Measurements from ENCODE around the gene NHLH2.

The NHLH2 gene

DNA sequence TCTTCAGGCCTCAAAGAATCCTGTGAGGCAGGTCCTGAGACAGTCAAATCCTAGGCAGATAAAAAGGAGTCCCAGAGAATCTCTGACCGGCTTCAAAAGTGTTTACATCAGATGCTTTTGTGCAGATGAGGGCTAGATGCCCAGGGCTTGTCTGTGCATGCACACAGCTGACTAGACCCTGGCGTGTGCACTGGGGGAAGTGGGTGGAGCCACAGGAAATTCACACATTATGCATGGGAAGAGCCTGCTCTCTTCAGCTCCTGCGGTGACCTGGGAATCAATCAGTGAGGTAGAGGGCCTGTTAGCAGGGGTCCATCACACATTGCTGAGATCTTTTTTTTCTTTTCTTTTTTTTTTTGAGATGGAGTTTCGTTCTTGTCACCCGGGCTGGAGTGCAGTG, 36.6 kb upstream of the NHLH2 start:
- DNase-seq, result no peak
- Histone ChIP-seq H3K27me3 (replicated peaks in 2 of 5; ENCODE audit: control insufficient read depth in 4 of 5, insufficient read depth in 5 of 5, low read length in 4 of 5) (peaks cover 0 to 2% (median 0%) of the 10 kb centered on the region in 5 experiments), H3K36me3 (ENCODE audit: control insufficient read depth in 4 of 4, insufficient read depth in 4 of 4, low read length in 3 of 4) (no peaks in the 10 kb centered on the region), H3K4me3 (ENCODE audit: control insufficient read depth in 1 of 7, extremely low read depth in 1 of 7, insufficient read depth in 4 of 7, low read depth in 2 of 7, low read length in 6 of 7) (no peak overlapping the region), H3K4me1 (ENCODE audit: control extremely low read depth in 1 of 4, control insufficient read depth in 4 of 4, insufficient read depth in 4 of 4, low read length in 3 of 4) (peaks cover 0 to 15% (median 4%) of the 10 kb centered on the region in 4 experiments), H3K27ac (ENCODE audit: insufficient read depth in 1 of 2, low read depth in 1 of 2, low read length in 2 of 2, poor library complexity in 1 of 2, severe bottlenecking in 2 of 2) (no peak overlapping the region), H3K9me3 (ENCODE audit: control extremely low read depth in 1 of 5, control insufficient read depth in 4 of 5, insufficient read depth in 2 of 5, low read depth in 1 of 5, low read length in 4 of 5) (no peaks in the 10 kb centered on the region)
- 19% methylated on average over 3 of the region's 5 CpGs for WGBS (ENCODE audit: insufficient coverage)
- CTCF ChIA-PET, result no interaction called here
- POLR2A ChIA-PET, result no interaction called here

- Histone ChIP-seq H3K36me3 (ENCODE audit: control insufficient read depth in 4 of 4, insufficient read depth in 4 of 4, low read length in 3 of 4) (no peaks in the 10 kb centered on the region), H3K4me1 (ENCODE audit: control extremely low read depth in 1 of 4, control insufficient read depth in 4 of 4, insufficient read depth in 4 of 4, low read length in 3 of 4) (peaks cover 0 to 15% (median 4%) of the 10 kb centered on the region in 4 experiments), H3K9me3 (ENCODE audit: control extremely low read depth in 1 of 5, control insufficient read depth in 4 of 5, insufficient read depth in 2 of 5, low read depth in 1 of 5, low read length in 4 of 5) (no peaks in the 10 kb centered on the region), H3K4me3 (ENCODE audit: control insufficient read depth in 1 of 7, extremely low read depth in 1 of 7, insufficient read depth in 4 of 7, low read depth in 2 of 7, low read length in 6 of 7) (no peak overlapping the region), H3K27ac (ENCODE audit: insufficient read depth in 1 of 2, low read depth in 1 of 2, low read length in 2 of 2, poor library complexity in 1 of 2, severe bottlenecking in 2 of 2) (no peak overlapping the region), H3K27me3 (replicated peaks in 2 of 5; ENCODE audit: control insufficient read depth in 4 of 5, insufficient read depth in 5 of 5, low read length in 4 of 5) (peaks cover 0 to 2% (median 0%) of the 10 kb centered on the region in 5 experiments)
- ChIA-PET POLR2A (no interaction called here), CTCF (no interaction called here)
- 90% methylated on average over 3 of the region's 5 CpGs for WGBS (ENCODE audit: insufficient coverage)
- no peak for DNase-seq
Observed at GRCh38 chr1:115874904-115875303, 34.0 kb upstream of the NHLH2 start.

GRCh38 chr1:115874497-115874896, 33.6 kb upstream of the NHLH2 start:
- ChIA-PET POLR2A (no interaction called here), CTCF (no interaction called here)
- H3K27me3 ChIP-seq (replicated peaks in 2 of 5; ENCODE audit: control insufficient read depth in 4 of 5, insufficient read depth in 5 of 5, low read length in 4 of 5), result peaks cover 0 to 2% (median 0%) of the 10 kb centered on the region in 5 experiments
- no peaks in the 10 kb centered on the region for H3K36me3 ChIP-seq (ENCODE audit: control insufficient read depth in 4 of 4, insufficient read depth in 4 of 4, low read length in 3 of 4)
- H3K9me3 ChIP-seq (ENCODE audit: control extremely low read depth in 1 of 5, control insufficient read depth in 4 of 5, insufficient read depth in 2 of 5, low read depth in 1 of 5, low read length in 4 of 5), result no peaks in the 10 kb centered on the region
- 100% methylated on average over 1 of the region's 4 CpGs for WGBS (ENCODE audit: insufficient coverage)
- no peak overlapping the region for H3K27ac ChIP-seq (ENCODE audit: insufficient read depth in 1 of 2, low read depth in 1 of 2, low read length in 2 of 2, poor library complexity in 1 of 2, severe bottlenecking in 2 of 2)
- DNase-seq, result no peak
- no peak overlapping the region for H3K4me3 ChIP-seq (ENCODE audit: control insufficient read depth in 1 of 7, extremely low read depth in 1 of 7, insufficient read depth in 4 of 7, low read depth in 2 of 7, low read length in 6 of 7)
- H3K4me1 ChIP-seq (ENCODE audit: control extremely low read depth in 1 of 4, control insufficient read depth in 4 of 4, insufficient read depth in 4 of 4, low read length in 3 of 4), result peaks cover 0 to 15% (median 4%) of the 10 kb centered on the region in 4 experiments

DNA sequence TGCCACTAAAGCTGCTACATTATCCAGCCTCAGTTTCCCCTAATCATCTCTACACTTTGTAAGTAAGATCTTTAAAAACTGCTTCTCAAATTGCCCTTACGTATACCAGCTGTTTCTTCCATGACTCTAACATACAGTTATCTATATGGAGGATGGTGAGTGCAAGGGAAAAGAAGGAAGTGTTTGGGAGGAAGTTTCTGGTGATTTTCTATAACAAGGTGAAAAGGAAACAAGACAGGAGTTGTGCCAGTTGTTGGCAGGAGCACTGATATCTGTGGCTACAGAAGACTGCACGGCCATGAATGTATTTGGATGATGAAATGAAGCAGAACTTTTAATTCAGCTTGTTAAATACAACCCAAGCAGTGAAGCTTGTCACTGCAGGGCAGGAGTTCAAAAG, 32.3 kb upstream of the NHLH2 start:
- no peak overlapping the region for H3K27ac ChIP-seq (ENCODE audit: insufficient read depth in 1 of 2, low read depth in 1 of 2, low read length in 2 of 2, poor library complexity in 1 of 2, severe bottlenecking in 2 of 2)
- peaks cover 0 to 15% (median 4%) of the 10 kb centered on the region in 4 experiments for H3K4me1 ChIP-seq (ENCODE audit: control extremely low read depth in 1 of 4, control insufficient read depth in 4 of 4, insufficient read depth in 4 of 4, low read length in 3 of 4)
- no peaks in the 10 kb centered on the region for H3K27me3 ChIP-seq (replicated peaks in 2 of 5; ENCODE audit: control insufficient read depth in 4 of 5, insufficient read depth in 5 of 5, low read length in 4 of 5)
- CTCF ChIA-PET, result interaction anchor here (0.6 to 1.1 kb wide), 2 partner anchors 10 to 42 kb away, joined by 3 to 4 read pairs; no protein-coding TSS in a partner anchor
- POLR2A ChIA-PET, result no interaction called here
- no peak overlapping the region for H3K4me3 ChIP-seq (ENCODE audit: control insufficient read depth in 1 of 7, extremely low read depth in 1 of 7, insufficient read depth in 4 of 7, low read depth in 2 of 7, low read length in 6 of 7)
- H3K9me3 ChIP-seq (ENCODE audit: control extremely low read depth in 1 of 5, control insufficient read depth in 4 of 5, insufficient read depth in 2 of 5, low read depth in 1 of 5, low read length in 4 of 5), result no peaks in the 10 kb centered on the region
- peak in 2 of 3 donors; percentile 5 to 15 for DNase-seq
- H3K36me3 ChIP-seq (ENCODE audit: control insufficient read depth in 4 of 4, insufficient read depth in 4 of 4, low read length in 3 of 4), result no peaks in the 10 kb centered on the region
- 0% methylated on average over 1 of the region's 2 CpGs for WGBS (ENCODE audit: insufficient coverage)

DNA sequence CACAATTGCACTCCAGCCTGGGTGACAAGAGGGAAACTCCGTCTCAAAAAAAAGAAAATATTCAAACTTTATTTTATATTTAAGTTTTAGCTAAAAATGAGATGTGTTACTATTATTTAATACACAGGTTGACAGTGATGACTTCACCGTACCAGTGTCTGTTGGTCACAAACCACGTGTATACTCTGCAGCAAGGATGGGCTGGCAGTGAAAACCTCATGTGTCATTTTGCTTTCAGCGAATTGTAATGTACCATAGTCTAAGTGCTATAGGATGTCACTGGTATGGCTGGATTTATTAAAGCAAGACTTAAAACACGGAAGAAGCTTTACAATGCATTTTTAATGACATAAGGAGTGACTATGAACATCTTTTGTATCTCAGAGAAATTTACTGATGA, 28.1 kb upstream of the NHLH2 start:
- H3K27ac ChIP-seq (ENCODE audit: insufficient read depth in 1 of 2, low read depth in 1 of 2, low read length in 2 of 2, poor library complexity in 1 of 2, severe bottlenecking in 2 of 2), result no peak overlapping the region
- H3K4me1 ChIP-seq (ENCODE audit: control extremely low read depth in 1 of 4, control insufficient read depth in 4 of 4, insufficient read depth in 4 of 4, low read length in 3 of 4), result peaks cover 0 to 12% (median 2%) of the 10 kb centered on the region in 4 experiments
- ChIA-PET POLR2A (no interaction called here), CTCF (no interaction called here)
- H3K36me3 ChIP-seq (ENCODE audit: control insufficient read depth in 4 of 4, insufficient read depth in 4 of 4, low read length in 3 of 4), result no peaks in the 10 kb centered on the region
- no peak for DNase-seq
- H3K27me3 ChIP-seq (replicated peaks in 2 of 5; ENCODE audit: control insufficient read depth in 4 of 5, insufficient read depth in 5 of 5, low read length in 4 of 5), result no peaks in the 10 kb centered on the region
- H3K9me3 ChIP-seq (ENCODE audit: control extremely low read depth in 1 of 5, control insufficient read depth in 4 of 5, insufficient read depth in 2 of 5, low read depth in 1 of 5, low read length in 4 of 5), result no peaks in the 10 kb centered on the region
- H3K4me3 ChIP-seq (ENCODE audit: control insufficient read depth in 1 of 7, extremely low read depth in 1 of 7, insufficient read depth in 4 of 7, low read depth in 2 of 7, low read length in 6 of 7), result no peak overlapping the region
- WGBS (ENCODE audit: insufficient coverage), result 63% methylated on average over 3 of the region's 5 CpGs

DNA sequence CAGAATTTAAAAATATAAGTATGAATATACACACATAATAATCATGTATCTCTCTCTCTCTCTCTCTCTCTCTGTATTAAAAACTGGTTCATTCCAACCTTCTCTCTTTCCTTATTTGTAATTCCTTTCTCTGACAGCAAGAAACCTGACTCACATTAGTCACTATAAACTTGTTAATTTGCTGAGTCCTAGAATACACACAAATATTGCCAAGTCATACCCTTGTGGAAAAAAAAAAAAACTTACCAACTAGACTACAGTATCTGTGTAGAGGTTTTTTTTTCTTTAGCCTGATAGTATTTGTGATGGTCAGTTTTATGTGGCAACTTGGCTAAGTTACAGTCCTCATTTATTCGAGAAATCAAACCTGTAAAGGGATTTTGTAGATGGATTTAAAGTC, 26.3 kb upstream of the NHLH2 start:
- Histone ChIP-seq H3K9me3 (ENCODE audit: control extremely low read depth in 1 of 5, control insufficient read depth in 4 of 5, insufficient read depth in 2 of 5, low read depth in 1 of 5, low read length in 4 of 5) (no peaks in the 10 kb centered on the region), H3K4me3 (ENCODE audit: control insufficient read depth in 1 of 7, extremely low read depth in 1 of 7, insufficient read depth in 4 of 7, low read depth in 2 of 7, low read length in 6 of 7) (no peak overlapping the region), H3K27ac (ENCODE audit: insufficient read depth in 1 of 2, low read depth in 1 of 2, low read length in 2 of 2, poor library complexity in 1 of 2, severe bottlenecking in 2 of 2) (no peak overlapping the region), H3K4me1 (ENCODE audit: control extremely low read depth in 1 of 4, control insufficient read depth in 4 of 4, insufficient read depth in 4 of 4, low read length in 3 of 4) (peaks cover 0 to 3% (median 0%) of the 10 kb centered on the region in 4 experiments), H3K36me3 (ENCODE audit: control insufficient read depth in 4 of 4, insufficient read depth in 4 of 4, low read length in 3 of 4) (no peaks in the 10 kb centered on the region), H3K27me3 (replicated peaks in 2 of 5; ENCODE audit: control insufficient read depth in 4 of 5, insufficient read depth in 5 of 5, low read length in 4 of 5) (no peaks in the 10 kb centered on the region)
- peak in 2 of 3 donors; percentile 23 to 40 for DNase-seq
- CTCF ChIA-PET, result no interaction called here
- POLR2A ChIA-PET, result no interaction called here
- WGBS (ENCODE audit: insufficient coverage), result 100% methylated on average over 1 of the region's 1 CpG

DNA sequence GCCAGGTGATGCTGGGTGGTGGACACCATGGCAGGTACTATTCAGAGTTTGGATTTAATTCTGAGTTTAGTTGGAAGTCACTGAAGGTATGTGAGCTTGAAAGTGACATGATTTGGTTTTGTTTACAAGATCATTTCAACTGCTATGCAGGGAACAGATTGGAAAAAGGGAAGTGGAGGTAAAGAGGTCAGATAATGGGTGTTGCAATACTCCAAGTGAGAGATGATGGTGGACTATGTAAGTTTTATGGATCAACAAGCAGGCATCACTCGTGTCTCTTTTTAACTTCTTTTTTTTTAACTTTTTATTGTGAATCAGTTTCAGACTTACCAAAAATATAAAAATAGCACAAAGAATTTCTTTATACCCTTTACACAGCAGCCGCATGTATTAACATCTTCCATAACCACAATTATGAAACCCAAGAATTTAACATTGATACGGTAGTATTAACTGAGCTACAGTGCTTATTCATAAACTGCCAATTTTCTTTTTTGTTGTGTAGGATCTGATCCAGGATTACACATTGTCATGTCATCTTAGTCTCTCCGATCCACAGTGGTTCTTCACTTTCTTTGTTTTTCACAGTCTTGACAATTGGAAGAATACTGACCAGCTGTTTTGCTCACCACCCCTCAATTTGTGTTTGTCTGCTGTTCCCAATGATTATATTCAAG, 24.9 kb upstream of the NHLH2 start:
- WGBS (ENCODE audit: insufficient coverage), result 92% methylated on average over 1 of the region's 4 CpGs
- ChIA-PET POLR2A (no interaction called here), CTCF (no interaction called here)
- Histone ChIP-seq H3K4me1 (ENCODE audit: control extremely low read depth in 1 of 4, control insufficient read depth in 4 of 4, insufficient read depth in 4 of 4, low read length in 3 of 4) (peaks cover 0 to 3% (median 0%) of the 10 kb centered on the region in 4 experiments), H3K27ac (ENCODE audit: insufficient read depth in 1 of 2, low read depth in 1 of 2, low read length in 2 of 2, poor library complexity in 1 of 2, severe bottlenecking in 2 of 2) (no peak overlapping the region), H3K36me3 (ENCODE audit: control insufficient read depth in 4 of 4, insufficient read depth in 4 of 4, low read length in 3 of 4) (no peaks in the 10 kb centered on the region), H3K4me3 (ENCODE audit: control insufficient read depth in 1 of 7, extremely low read depth in 1 of 7, insufficient read depth in 4 of 7, low read depth in 2 of 7, low read length in 6 of 7) (no peak overlapping the region), H3K9me3 (ENCODE audit: control extremely low read depth in 1 of 5, control insufficient read depth in 4 of 5, insufficient read depth in 2 of 5, low read depth in 1 of 5, low read length in 4 of 5) (no peaks in the 10 kb centered on the region), H3K27me3 (replicated peaks in 2 of 5; ENCODE audit: control insufficient read depth in 4 of 5, insufficient read depth in 5 of 5, low read length in 4 of 5) (no peaks in the 10 kb centered on the region)
- DNase-seq, result peak in 2 of 3 donors; percentile 9 to 28

Measured in common myeloid progenitor, CD34-positive (primary cell).